K562 (cell line): Measurements from ENCODE around the gene CNNM2. TPM values are rescaled to one million over a fixed set of nuclear protein-coding genes. Genes with fewer than 3 reads are reported as not detected.

Source experiments
- HOXB6 ChIP-seq: fragments of 250-450 bp; sonication (Bioruptor Pico); IDR thresholded peaks from 2 replicates; pipeline ENCODE4 v1.5.1; 2022; ENCODE audit warnings: mild to moderate bottlenecking, borderline replicate concordance
- MXI1 ChIP-seq: IDR thresholded peaks from 2 replicates; pipeline ENCODE4 v1.6.1; 2011; ENCODE audit warnings: low read depth, mild to moderate bottlenecking, improper control_type of control experiment, low read length
- MYBL2 ChIP-seq, 2 experiments: fragments of 450-650 bp in 1 of 2; sonication (generic) in 1 of 2; formaldehyde crosslinking in 1 of 2; IDR thresholded peaks; 2 replicates each; pipeline versions ENCODE4 v1.6.1 to v1.8.1; 2017 to 2022; ENCODE audit warnings: borderline replicate concordance in 1 of 2, inconsistent platforms in 1 of 2, low read depth in 1 of 2, mild to moderate bottlenecking in 1 of 2, missing genetic modification reagents in 1 of 2, moderate library complexity in 1 of 2
- MYC ChIP-seq, 2 experiments: fragments of 250-450 bp in 1 of 2; sonication (Bioruptor Pico) in 1 of 2; IDR thresholded peaks; 2 replicates each; pipeline versions ENCODE4 v1.5.1 to v1.6.1; 2012 to 2021; ENCODE audit warnings: low read depth in 2 of 2, borderline replicate concordance in 1 of 2, improper control_type of control experiment in 1 of 2, low read length in 1 of 2, mild to moderate bottlenecking in 1 of 2, moderate library complexity in 1 of 2
- NBN ChIP-seq: fragments of 450-650 bp; IDR thresholded peaks from 2 replicates; pipeline ENCODE4 v1.6.1; 2016; ENCODE audit warnings: low read depth, mild to moderate bottlenecking
- NFE2L1 ChIP-seq: fragments of 450-650 bp; IDR thresholded peaks from 2 replicates; pipeline ENCODE4 v1.6.1; 2016; ENCODE audit warnings: missing genetic modification characterization, low read depth, mild to moderate bottlenecking, missing compliant biosample characterization, moderate library complexity, borderline replicate concordance
- PHF21A ChIP-seq: fragments of 450-650 bp; IDR thresholded peaks from 2 replicates; pipeline ENCODE4 v1.6.1; 2017; ENCODE audit warnings: low read depth, borderline replicate concordance
- POLR3G ChIP-seq: IDR thresholded peaks from 2 replicates; pipeline ENCODE4 v1.6.1; 2011; ENCODE audit not compliant: insufficient read length, insufficient replicate concordance; ENCODE audit errors: extremely low read depth
- TOE1 ChIP-seq, 2 experiments: fragments of 450-650 bp in 1 of 2; sonication (generic) in 1 of 2; formaldehyde crosslinking in 1 of 2; IDR thresholded peaks; 2 replicates each; pipeline versions ENCODE4 v1.7.1 to v1.8.0; 2016 to 2022; ENCODE audit warnings: borderline replicate concordance in 2 of 2, mild to moderate bottlenecking in 2 of 2, antibody characterized with exemption in 1 of 2, inconsistent platforms in 1 of 2, low read depth in 1 of 2, missing genetic modification reagents in 1 of 2, moderate library complexity in 1 of 2
- polyA plus RNA-seq, 8 experiments: library from polyadenylated mRNA; depleted of rRNA in 4 of 8; stranded (reverse) in 5 of 8; unstranded in 3 of 8; fragments of >200 nt; fragmentation: Nextera tagmentation in 2 of 8; fragmentation: Illumina TruSeq in 1 of 8; extraction: Ambion mirVana in 2 of 8; extraction: Trizol in 1 of 8; gene quantifications; 2 replicates each; pipeline versions ENCODE4 v1.2.1 to v1.2.3, GENCODE V29; 2011 to 2014; ENCODE audit warnings: inconsistent platforms in 1 of 8, missing spikeins in 1 of 8
- total RNA-seq, 7 experiments: library from RNA; depleted of rRNA in 6 of 7; stranded (reverse); fragments of >200 nt in 6 of 7; fragmentation: Illumina TruSeq in 2 of 7; extraction: Trizol in 2 of 7; gene quantifications; 2 replicates each; pipeline versions ENCODE4 v1.2.1 to v1.2.3, GENCODE V29; 2011 to 2021; ENCODE audit warnings: low replicate concordance in 1 of 7
- TF ChIP-seq, protein P1 (sequence below), 2 experiments: fragments of 450-650 bp in 1 of 2; sonication (generic) in 1 of 2; formaldehyde crosslinking in 1 of 2; IDR thresholded peaks; 2 replicates each; pipeline versions ENCODE4 v1.7.1 to v1.9.0; 2016 to 2022; ENCODE audit warnings: inconsistent platforms in 1 of 2, mild to moderate bottlenecking in 1 of 2, missing genetic modification reagents in 1 of 2
- TF ChIP-seq, protein P2 (sequence below): sonication (generic); formaldehyde crosslinking; IDR thresholded peaks from 2 replicates; pipeline ENCODE4 v1.8.0; 2023; ENCODE audit warnings: mild to moderate bottlenecking, missing genetic modification reagents

The CNNM2 gene
- total and polyA plus RNA-seq, 9 of the 15 experiments (the other 6 are each of a cell fraction or from before 2014, with no cell fraction given): 0.21 to 5.0 (median 1.3) TPM

DNA sequence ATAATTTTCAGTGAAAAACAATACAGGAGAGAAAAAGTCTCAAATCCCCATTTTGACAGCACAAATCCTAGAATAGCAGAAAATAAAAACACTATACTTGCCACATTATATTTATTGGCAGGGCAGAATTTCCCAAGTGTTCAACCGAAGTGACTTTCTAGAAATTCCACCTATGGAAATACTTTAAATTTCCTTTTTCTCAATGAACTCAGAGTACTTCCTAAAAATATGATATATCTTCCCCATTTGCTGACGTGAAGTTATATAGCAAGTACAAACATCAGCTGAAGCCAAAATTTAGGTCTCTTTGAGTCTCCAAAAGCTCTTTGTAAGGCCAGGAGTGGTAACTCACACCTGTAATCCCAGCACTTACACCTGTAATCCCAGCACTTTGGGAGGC, 191.7 kb downstream of the CNNM2 start (continued):
- TF ChIP-seq, protein P1, sequence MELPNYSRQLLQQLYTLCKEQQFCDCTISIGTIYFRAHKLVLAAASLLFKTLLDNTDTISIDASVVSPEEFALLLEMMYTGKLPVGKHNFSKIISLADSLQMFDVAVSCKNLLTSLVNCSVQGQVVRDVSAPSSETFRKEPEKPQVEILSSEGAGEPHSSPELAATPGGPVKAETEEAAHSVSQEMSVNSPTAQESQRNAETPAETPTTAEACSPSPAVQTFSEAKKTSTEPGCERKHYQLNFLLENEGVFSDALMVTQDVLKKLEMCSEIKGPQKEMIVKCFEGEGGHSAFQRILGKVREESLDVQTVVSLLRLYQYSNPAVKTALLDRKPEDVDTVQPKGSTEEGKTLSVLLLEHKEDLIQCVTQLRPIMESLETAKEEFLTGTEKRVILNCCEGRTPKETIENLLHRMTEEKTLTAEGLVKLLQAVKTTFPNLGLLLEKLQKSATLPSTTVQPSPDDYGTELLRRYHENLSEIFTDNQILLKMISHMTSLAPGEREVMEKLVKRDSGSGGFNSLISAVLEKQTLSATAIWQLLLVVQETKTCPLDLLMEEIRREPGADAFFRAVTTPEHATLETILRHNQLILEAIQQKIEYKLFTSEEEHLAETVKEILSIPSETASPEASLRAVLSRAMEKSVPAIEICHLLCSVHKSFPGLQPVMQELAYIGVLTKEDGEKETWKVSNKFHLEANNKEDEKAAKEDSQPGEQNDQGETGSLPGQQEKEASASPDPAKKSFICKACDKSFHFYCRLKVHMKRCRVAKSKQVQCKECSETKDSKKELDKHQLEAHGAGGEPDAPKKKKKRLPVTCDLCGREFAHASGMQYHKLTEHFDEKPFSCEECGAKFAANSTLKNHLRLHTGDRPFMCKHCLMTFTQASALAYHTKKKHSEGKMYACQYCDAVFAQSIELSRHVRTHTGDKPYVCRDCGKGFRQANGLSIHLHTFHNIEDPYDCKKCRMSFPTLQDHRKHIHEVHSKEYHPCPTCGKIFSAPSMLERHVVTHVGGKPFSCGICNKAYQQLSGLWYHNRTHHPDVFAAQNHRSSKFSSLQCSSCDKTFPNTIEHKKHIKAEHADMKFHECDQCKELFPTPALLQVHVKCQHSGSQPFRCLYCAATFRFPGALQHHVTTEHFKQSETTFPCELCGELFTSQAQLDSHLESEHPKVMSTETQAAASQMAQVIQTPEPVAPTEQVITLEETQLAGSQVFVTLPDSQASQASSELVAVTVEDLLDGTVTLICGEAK (IDR thresholded peaks at IDR 0.05): no peak
- TF ChIP-seq, protein P1 (CRISPR knock-in tag; IDR thresholded peaks at IDR 0.05): no peak
- TF ChIP-seq TOE1 (IDR thresholded peaks at IDR 0.05; ENCODE audit: borderline replicate concordance) (no peak), TOE1 (CRISPR knock-in tag; IDR thresholded peaks at IDR 0.05; ENCODE audit: borderline replicate concordance, low read depth) (no peak), HOXB6 (CRISPR knock-in tag) (no peak), NFE2L1 (no peak), PHF21A (no peak), MXI1 (no peak), MYC (IDR thresholded peaks at IDR 0.05; ENCODE audit: low read depth, low read length) (no peak), MYC (CRISPR knock-in tag; IDR thresholded peaks at IDR 0.05; ENCODE audit: borderline replicate concordance, low read depth) (no peak), MYBL2 (IDR thresholded peaks at IDR 0.05; ENCODE audit: low read depth) (no peak), MYBL2 (CRISPR knock-in tag; IDR thresholded peaks at IDR 0.05; ENCODE audit: borderline replicate concordance) (no peak), POLR3G (no peak), NBN (no peak)
- TF ChIP-seq, protein P2, sequence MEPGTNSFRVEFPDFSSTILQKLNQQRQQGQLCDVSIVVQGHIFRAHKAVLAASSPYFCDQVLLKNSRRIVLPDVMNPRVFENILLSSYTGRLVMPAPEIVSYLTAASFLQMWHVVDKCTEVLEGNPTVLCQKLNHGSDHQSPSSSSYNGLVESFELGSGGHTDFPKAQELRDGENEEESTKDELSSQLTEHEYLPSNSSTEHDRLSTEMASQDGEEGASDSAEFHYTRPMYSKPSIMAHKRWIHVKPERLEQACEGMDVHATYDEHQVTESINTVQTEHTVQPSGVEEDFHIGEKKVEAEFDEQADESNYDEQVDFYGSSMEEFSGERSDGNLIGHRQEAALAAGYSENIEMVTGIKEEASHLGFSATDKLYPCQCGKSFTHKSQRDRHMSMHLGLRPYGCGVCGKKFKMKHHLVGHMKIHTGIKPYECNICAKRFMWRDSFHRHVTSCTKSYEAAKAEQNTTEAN (CRISPR knock-in tag): no peak
